H1 (cell line): ENCODE results near the gene TMBIM4.

Experiments
- EP300 ChIP-seq, 2 experiments: IDR thresholded peaks; 1 replicate in 1 of 2; 2 replicates in 1 of 2; pipeline ENCODE4 v1.6.1; 2011 to 2012; ENCODE audit warnings: low read depth in 2 of 2, low read length in 2 of 2, mild to moderate bottlenecking in 2 of 2, borderline replicate concordance in 1 of 2, inconsistent platforms in 1 of 2, moderate library complexity in 1 of 2
- POLR2A ChIP-seq, 2 experiments: IDR thresholded peaks; 1 replicate in 1 of 2; 2 replicates in 1 of 2; pipeline ENCODE4 v1.6.1; 2011; ENCODE audit warnings: low read depth in 2 of 2, low read length in 2 of 2, mild to moderate bottlenecking in 2 of 2; ENCODE audit errors: control extremely low read depth in 1 of 2
- TAF1 ChIP-seq: IDR thresholded peaks from 2 replicates; pipeline ENCODE4 v1.6.1; 2011; ENCODE audit warnings: mild to moderate bottlenecking, low read depth, low read length
- TF ChIP-seq, protein P1 (sequence below), 3 experiments: IDR thresholded peaks; 1 replicate in 2 of 3; 2 replicates in 1 of 3; pipeline versions ENCODE4 v1.5.1 to v1.6.1; 2011; ENCODE audit warnings: low read length in 3 of 3, mild to moderate bottlenecking in 3 of 3, inconsistent platforms in 2 of 3, low read depth in 1 of 3, moderate library complexity in 1 of 3; ENCODE audit not compliant: insufficient read depth in 1 of 3; ENCODE audit errors: control extremely low read depth in 1 of 3

GRCh38 chr12:66113471-66113870, 56.3 kb downstream of the TMBIM4 start:
- TF ChIP-seq, protein P1, sequence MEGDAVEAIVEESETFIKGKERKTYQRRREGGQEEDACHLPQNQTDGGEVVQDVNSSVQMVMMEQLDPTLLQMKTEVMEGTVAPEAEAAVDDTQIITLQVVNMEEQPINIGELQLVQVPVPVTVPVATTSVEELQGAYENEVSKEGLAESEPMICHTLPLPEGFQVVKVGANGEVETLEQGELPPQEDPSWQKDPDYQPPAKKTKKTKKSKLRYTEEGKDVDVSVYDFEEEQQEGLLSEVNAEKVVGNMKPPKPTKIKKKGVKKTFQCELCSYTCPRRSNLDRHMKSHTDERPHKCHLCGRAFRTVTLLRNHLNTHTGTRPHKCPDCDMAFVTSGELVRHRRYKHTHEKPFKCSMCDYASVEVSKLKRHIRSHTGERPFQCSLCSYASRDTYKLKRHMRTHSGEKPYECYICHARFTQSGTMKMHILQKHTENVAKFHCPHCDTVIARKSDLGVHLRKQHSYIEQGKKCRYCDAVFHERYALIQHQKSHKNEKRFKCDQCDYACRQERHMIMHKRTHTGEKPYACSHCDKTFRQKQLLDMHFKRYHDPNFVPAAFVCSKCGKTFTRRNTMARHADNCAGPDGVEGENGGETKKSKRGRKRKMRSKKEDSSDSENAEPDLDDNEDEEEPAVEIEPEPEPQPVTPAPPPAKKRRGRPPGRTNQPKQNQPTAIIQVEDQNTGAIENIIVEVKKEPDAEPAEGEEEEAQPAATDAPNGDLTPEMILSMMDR (IDR thresholded peaks at IDR 0.05; ENCODE audit: control extremely low read depth in 1 of 3, insufficient read depth in 1 of 3, low read depth in 1 of 3, low read length in 3 of 3), result no peak
- TF ChIP-seq POLR2A (IDR thresholded peaks at IDR 0.05; ENCODE audit: control extremely low read depth in 1 of 2, low read depth in 2 of 2, low read length in 2 of 2) (no peak), TAF1 (no peak), EP300 (IDR thresholded peaks at IDR 0.05; ENCODE audit: borderline replicate concordance in 1 of 2, low read depth in 2 of 2, low read length in 2 of 2) (no peak)
